Measurements from ENCODE around the gene USP31.

GRCh38 chr16:23147666-23148065, 1.6 kb downstream of the USP31 start:
- TF ChIP-seq CTCF (IDR thresholded peaks at IDR 0.05) (no peak), POLR2A (IDR thresholded peaks at IDR 0.05) (no peak), POLR2AphosphoS5 (IDR thresholded peaks at IDR 0.05; ENCODE audit: insufficient read depth in 1 of 2, low read depth in 1 of 2) (no peak)

Data from vagina (tissue), 2 donors.